Stimulated activated CD8-positive, alpha-beta memory T cell treated with anti-CD3 and anti-CD28 coated beads, Interleukin-15, amount 100 ng/mL, for 1 hour (primary cell): ENCODE measurements around the gene PBRM1.

Source experiments
- DNase-seq: peaks from one replicate; pipeline ENCODE4 v3.0.0-alpha.2; 2020; ENCODE audit warnings: low read depth

PBRM1 gene

GRCh38 chr3:52670621-52671521, 14.8 kb downstream of the PBRM1 start:
- no peak for DNase-seq

- DNase-seq = no peak
Observed at GRCh38 chr3:52663098-52663497, 22.6 kb downstream of the PBRM1 start.

- no peak for DNase-seq
Observed at GRCh38 chr3:52660046-52660445, 25.7 kb downstream of the PBRM1 start.

- DNase-seq = no peak
Observed at GRCh38 chr3:52655895-52656294, 29.8 kb downstream of the PBRM1 start.

- DNase-seq = no peak
Observed at GRCh38 chr3:52651592-52651991, 34.1 kb downstream of the PBRM1 start.

GRCh38 chr3:52650439-52650838, 35.3 kb downstream of the PBRM1 start:
- no peak for DNase-seq

GRCh38 chr3:52649461-52650210, 36.1 kb downstream of the PBRM1 start:
- DNase-seq = no peak

GRCh38 chr3:52645549-52645948, 40.2 kb downstream of the PBRM1 start:
- no peak for DNase-seq

- no peak for DNase-seq
Observed at GRCh38 chr3:52636673-52637072, 49.0 kb downstream of the PBRM1 start.

- no peak for DNase-seq
Observed at GRCh38 chr3:52633786-52634185, 51.9 kb downstream of the PBRM1 start.

GRCh38 chr3:52625041-52625440, 60.7 kb downstream of the PBRM1 start:
- DNase-seq = no peak

GRCh38 chr3:52623234-52623792, 62.4 kb downstream of the PBRM1 start:
- no peak for DNase-seq

- no peak for DNase-seq
Observed at GRCh38 chr3:52620580-52620979, 65.1 kb downstream of the PBRM1 start.

- DNase-seq = no peak
Observed at GRCh38 chr3:52615166-52615565, 70.5 kb downstream of the PBRM1 start.

- DNase-seq = no peak
Observed at GRCh38 chr3:52614689-52615088, 71.0 kb downstream of the PBRM1 start.

GRCh38 chr3:52609316-52609815, 76.3 kb downstream of the PBRM1 start:
- DNase-seq = no peak

GRCh38 chr3:52608337-52608736, 77.4 kb downstream of the PBRM1 start:
- no peak for DNase-seq

GRCh38 chr3:52606373-52607085, 79.2 kb downstream of the PBRM1 start:
- no peak for DNase-seq

GRCh38 chr3:52600258-52600657, 85.5 kb downstream of the PBRM1 start:
- DNase-seq = no peak

GRCh38 chr3:52596658-52597265, 89.0 kb downstream of the PBRM1 start:
- no peak for DNase-seq

GRCh38 chr3:52593103-52593502, 92.6 kb downstream of the PBRM1 start:
- no peak for DNase-seq
